Activated CD8-positive, alpha-beta T cell treated with anti-CD3 and anti-CD28 coated beads for 36 hours (primary cell): Measurements from ENCODE around the gene KRTAP12-1. TPM values are rescaled to one million over a fixed set of nuclear protein-coding genes. Genes with fewer than 3 reads are reported as not detected.

ENCODE experiments used
- ATAC-seq: fragments of 200-7000 bp; cut with Tn5 transposase; one replicate; pipeline ENCODE4 v1.10.0; 2021; ENCODE audit warnings: mild to moderate bottlenecking, moderate library complexity
- CTCF ChIA-PET: fragments of 350-600 bp; sonication (Branson Sonifier 250); formaldehyde crosslinking; loops from one replicate; lab custom pipeline; 2021; ENCODE audit warnings: antibody characterized with exemption; lab: Charles Lee
- POLR2A ChIA-PET: fragments of 350-600 bp; sonication (Branson Sonifier 250); formaldehyde crosslinking; loops from one replicate; lab custom pipeline; 2021; ENCODE audit warnings: antibody characterized with exemption; lab: Charles Lee
- DNase-seq: peaks from one replicate; pipeline ENCODE4 v3.0.0-alpha.2; 2020
- H3K27ac Mint-ChIP-seq: one replicate; pipeline ENCODE4 v1.8.0; 2021; ENCODE audit warnings: mild to moderate bottlenecking, mixed read lengths
- H3K27me3 Mint-ChIP-seq: one replicate; pipeline ENCODE4 v1.8.0; 2021; ENCODE audit warnings: mixed read lengths
- H3K36me3 Mint-ChIP-seq: one replicate; pipeline ENCODE4 v1.8.0; 2021; ENCODE audit warnings: low read depth, mixed read lengths
- H3K4me1 Mint-ChIP-seq: one replicate; pipeline ENCODE4 v1.8.0; 2021; ENCODE audit warnings: low read depth, mixed read lengths
- H3K4me3 Mint-ChIP-seq: one replicate; pipeline ENCODE4 v1.8.0; 2021; ENCODE audit warnings: mild to moderate bottlenecking, moderate library complexity, mixed read lengths
- H3K9me3 Mint-ChIP-seq: one replicate; pipeline ENCODE4 v1.8.0; 2021; ENCODE audit warnings: mixed read lengths
- CTCF ChIP-seq: fragments of 200-600 bp; IDR thresholded peaks from one replicate; pipeline ENCODE4 v1.8.0; 2022; ENCODE audit warnings: antibody characterized with exemption, mild to moderate bottlenecking
- intact Hi-C: fragments of 100-400 bp; cut with micrococcal nuclease; formaldehyde crosslinking; loops from one replicate; pipeline ENCODE4 v1.10.0; 2022
- total RNA-seq, 2 experiments: library from RNA; stranded (reverse); gene quantifications; one replicate each; pipeline ENCODE4 v1.2.3, GENCODE V29; 2021

The KRTAP12-1 gene
- total RNA-seq, 2 experiments from 2014 or later = not detected

- peaks cover 69% of the 10 kb centered on the region for H3K27me3 Mint-ChIP-seq
- H3K36me3 Mint-ChIP-seq = peaks cover 9% of the 10 kb centered on the region
- no peak for TF ChIP-seq CTCF
- peaks cover 9% of the 10 kb centered on the region for H3K9me3 Mint-ChIP-seq
- ChIA-PET POLR2A (no interaction called here), CTCF (no interaction called here)
- H3K4me1 Mint-ChIP-seq = peaks cover 5% of the 10 kb centered on the region
- intact Hi-C loops = no loop called here
- no peak for ATAC-seq
- no peak overlapping the region for H3K4me3 Mint-ChIP-seq
- no peak overlapping the region for H3K27ac Mint-ChIP-seq
- DNase-seq = no peak
Observed at GRCh38 chr21:44702111-44702972, 20.4 kb upstream of the KRTAP12-1 start.

- Mint-ChIP-seq H3K36me3 (peaks cover 9% of the 10 kb centered on the region), H3K27me3 (peaks cover 70% of the 10 kb centered on the region), H3K27ac (no peak overlapping the region), H3K4me1 (peaks cover 5% of the 10 kb centered on the region), H3K9me3 (peaks cover 9% of the 10 kb centered on the region), H3K4me3 (no peak overlapping the region)
- CTCF ChIA-PET = no interaction called here
- no peak for TF ChIP-seq CTCF
- DNase-seq (no peak), ATAC-seq (no peak)
- POLR2A ChIA-PET = no interaction called here
- intact Hi-C loops = no loop called here
Observed at GRCh38 chr21:44701541-44701940, 19.6 kb upstream of the KRTAP12-1 start.

- intact Hi-C loops = no loop called here
- ChIA-PET CTCF (no interaction called here), POLR2A (no interaction called here)
- Mint-ChIP-seq H3K4me3 (no peak overlapping the region), H3K27me3 (peaks cover 64% of the 10 kb centered on the region), H3K9me3 (peaks cover 5% of the 10 kb centered on the region), H3K4me1 (peaks cover 2% of the 10 kb centered on the region), H3K27ac (no peak overlapping the region), H3K36me3 (peaks cover 5% of the 10 kb centered on the region)
- ATAC-seq (no peak), DNase-seq (no peak)
- no peak for TF ChIP-seq CTCF
Observed at GRCh38 chr21:44701023-44701400, 19.0 kb upstream of the KRTAP12-1 start.

- ChIA-PET POLR2A (no interaction called here), CTCF (no interaction called here)
- no peak for ATAC-seq
- H3K27me3 Mint-ChIP-seq = peaks cover 59% of the 10 kb centered on the region
- TF ChIP-seq CTCF = no peak
- no peaks in the 10 kb centered on the region for H3K9me3 Mint-ChIP-seq
- H3K27ac Mint-ChIP-seq = no peak overlapping the region
- intact Hi-C loops = no loop called here
- H3K4me3 Mint-ChIP-seq = no peak overlapping the region
- DNase-seq = no peak
- no peaks in the 10 kb centered on the region for H3K36me3 Mint-ChIP-seq
- peaks cover 2% of the 10 kb centered on the region for H3K4me1 Mint-ChIP-seq
Observed at GRCh38 chr21:44700101-44701022, 18.4 kb upstream of the KRTAP12-1 start.
